NCI-H128 (cell line): ENCODE data around the gene DOCK3.
"Not testable (repeated sequence)": the region's sequence is repeated elsewhere in the genome, so short reads cannot be mapped to it uniquely, and the experiment has no call there.

Experiments used
- DNase-seq: peaks from one replicate; lab custom pipeline; 2025; ENCODE audit not compliant: unreplicated experiment; lab: John Stamatoyannopoulos, UW

DOCK3 gene

DNA sequence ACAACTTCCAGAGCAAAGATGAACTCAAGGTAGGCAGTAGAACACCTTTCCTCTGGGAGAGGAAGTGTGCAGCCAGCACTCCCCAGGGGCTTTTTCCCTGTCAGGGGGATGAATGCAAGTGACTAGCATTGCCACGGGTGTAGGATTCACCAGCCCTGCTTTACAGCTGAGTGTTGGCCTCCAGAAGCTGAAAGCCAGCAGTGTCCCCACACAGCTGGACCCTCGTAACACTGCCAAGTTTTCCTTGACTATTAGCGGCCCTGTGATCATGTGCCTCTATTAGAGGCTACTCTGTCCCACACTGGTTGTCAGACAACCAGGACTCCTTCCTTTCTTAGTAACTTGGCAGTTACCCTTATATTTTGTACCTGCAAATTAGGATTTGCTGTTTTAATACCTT is 605.4 kb downstream of the DOCK3 start:
- no peak for DNase-seq

DNA sequence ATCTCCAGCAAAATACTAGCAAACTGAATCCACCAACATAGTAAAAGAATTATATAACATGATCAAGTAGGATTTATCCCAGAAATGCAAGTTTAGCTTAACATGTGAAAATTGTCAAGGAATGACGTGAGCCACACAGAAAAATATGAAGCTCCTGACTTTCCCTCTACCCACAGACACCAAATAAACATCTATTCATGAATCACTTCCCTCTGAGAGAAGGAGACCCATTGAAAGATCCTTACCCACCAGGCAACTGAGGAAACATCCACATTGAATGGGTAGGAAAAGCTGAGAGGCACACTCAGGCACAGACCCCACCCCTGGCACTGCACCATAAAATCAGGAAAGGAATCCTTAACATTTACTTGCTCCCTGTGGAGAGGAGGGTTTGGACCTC is 608.2 kb downstream of the DOCK3 start:
- DNase-seq = no peak

DNA sequence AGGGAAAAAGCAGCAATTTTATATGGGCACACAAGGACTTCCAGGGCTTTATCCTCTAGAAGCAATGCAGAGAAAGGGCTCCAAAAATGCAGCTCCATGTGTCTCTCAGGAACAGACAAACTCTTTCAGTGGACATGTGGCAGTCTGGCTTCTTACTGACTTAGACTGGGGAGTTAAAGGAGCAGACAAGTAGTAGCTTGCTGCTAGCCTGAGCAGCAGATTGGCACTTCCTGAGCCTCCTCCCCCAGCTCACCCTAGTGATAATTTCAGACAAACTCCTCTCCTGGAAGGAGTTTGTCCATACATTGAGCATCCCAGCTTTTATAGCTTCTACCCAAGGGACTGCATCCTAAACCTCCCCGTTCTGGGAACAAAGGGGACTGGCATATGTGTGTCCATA is 608.7 kb downstream of the DOCK3 start:
- no peak for DNase-seq

DNA sequence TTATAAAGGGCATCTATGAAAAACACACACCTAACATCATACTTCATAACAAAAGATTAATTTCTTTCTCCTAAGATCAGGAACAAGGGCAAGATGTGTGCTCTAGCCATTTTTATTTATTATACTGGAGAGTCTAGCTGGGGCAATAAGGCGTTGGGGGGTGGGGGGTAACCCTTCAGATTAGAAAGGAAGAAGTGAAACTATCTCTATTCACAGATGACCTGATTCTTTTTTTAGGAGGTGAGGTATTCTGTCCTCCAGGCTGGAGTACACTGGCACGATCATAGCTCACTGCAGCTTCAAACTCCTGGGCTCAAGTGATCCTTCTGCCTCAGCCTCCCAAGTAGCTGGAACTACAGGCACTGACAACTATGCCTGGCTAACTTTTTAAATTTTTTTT is 620.9 kb downstream of the DOCK3 start:
- no peak for DNase-seq

DNA sequence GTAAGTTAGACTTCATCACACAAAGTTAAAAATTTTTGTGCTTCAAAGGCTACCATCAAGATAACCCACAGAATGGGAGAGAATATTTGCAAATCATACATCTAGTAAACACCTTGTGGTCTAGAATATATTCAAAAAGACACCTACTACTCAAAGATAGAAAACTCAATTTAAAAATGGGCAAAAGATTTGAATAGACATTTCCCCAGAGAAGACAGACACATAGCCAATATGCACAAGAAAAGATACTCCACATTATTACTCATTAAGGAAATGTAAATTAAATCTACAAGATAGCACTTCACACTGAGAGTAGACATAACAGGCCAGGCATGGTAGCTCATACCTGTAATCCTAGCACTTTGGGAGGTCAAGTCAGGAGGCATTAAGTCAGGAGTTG is 622.6 kb downstream of the DOCK3 start:
- no peak for DNase-seq

DNA sequence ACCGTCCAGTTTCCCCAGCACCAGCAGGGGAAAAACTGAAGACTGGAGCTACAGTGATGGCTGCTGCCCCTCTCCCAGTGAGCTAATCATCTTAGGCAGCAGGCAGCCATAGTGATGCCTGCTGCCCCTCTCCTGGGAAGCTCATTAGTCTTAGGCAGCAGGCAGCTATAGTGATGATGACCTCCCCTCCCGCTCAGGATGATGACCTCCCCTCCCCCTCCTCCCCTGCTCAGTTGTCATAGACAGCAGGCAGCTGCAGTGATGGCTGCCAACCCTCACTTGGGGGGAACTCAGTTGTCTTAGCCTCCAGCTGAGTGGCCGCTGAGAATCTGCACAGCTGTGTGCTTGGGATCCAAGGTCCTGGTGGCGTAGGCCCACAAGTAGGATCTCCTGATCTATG is 629.5 kb downstream of the DOCK3 start:
- DNase-seq = no peak

DNA sequence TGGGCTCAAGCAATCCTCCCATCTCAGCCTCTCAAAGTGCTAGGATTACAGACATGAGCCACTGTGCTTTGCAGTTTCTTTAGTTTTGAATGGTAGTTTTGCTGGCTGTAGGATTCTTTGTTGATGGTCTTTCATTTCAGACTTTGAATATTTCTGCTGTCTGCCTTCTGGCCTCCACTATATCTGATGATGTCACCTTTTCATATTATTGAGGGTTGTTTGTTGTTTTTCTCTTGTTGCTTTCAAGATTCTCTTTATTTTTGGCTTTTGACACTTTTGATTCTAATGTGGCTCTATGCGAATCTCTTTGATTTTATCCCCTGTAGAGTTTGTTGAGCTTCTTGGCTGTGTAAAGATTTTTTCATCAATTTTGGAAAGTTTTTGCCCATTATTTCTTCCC is 631.4 kb downstream of the DOCK3 start:
- no peak for DNase-seq

DNA sequence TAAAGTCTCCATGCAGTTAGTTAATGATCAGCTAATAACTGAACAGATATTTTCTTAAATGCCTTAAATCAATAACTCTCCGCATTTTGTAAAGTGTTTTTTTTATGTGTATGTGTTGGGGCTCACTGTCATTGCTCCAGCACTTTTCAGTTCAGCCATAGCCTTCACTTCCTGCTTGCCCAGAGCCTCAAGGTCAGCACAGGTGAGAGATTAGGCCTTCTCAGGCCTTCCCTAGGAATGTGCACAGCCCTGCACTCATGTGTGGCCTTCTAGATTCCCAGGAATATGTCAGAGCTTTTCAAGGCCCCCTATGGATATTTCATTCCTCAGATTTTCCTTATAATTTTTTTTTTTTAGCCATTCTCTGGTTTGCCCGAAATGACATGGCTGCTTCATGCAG is 632.7 kb downstream of the DOCK3 start:
- DNase-seq = no peak

DNA sequence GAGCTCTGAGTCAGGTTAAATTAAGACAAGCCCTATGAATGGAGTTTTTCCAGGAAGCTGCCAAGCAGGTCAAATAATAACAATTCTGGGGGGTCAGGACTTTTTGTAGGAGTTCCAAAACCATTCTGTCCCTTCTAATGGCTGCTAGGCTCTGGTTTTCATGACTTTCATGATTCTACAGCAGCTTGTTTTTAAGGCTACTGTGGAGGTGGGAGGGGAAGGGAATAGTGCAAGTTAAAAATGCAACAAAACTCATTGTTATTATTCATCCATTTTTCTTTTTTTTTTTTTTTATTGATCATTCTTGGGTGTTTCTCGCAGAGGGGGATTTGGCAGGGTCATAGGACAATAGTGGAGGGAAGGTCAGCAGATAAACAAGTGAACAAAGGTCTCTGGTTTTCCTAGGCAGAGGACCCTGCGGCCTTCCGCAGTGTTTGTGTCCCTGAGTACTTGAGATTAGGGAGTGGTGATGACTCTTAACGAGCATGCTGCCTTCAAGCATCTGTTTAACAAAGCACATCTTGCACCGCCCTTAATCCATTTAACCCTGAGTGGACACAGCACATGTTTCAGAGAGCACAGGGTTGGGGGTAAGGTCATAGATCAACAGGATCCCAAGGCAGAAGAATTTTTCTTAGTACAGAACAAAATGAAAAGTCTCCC is 633.3 kb downstream of the DOCK3 start:
- DNase-seq = not testable (repeated sequence)

DNA sequence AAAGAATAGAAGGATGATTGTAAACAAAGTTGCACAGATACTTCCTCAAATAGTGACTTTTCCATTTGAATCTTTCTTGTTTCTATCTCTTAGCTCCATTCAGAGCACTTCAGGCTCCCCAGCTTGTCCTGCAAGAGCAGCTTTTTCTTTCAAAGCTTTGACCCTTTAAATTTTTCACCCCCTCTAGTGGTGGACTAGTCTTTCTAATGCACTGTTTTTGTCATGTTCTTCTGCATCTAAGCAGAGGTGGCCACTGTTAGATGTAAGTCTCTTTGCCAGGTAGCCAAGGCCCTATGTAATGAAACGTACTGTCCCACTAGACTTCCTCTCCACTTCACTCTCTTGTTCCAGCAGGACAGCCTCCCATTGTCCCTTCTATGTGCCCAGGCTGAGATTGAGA is 636.3 kb downstream of the DOCK3 start:
- no peak for DNase-seq

DNA sequence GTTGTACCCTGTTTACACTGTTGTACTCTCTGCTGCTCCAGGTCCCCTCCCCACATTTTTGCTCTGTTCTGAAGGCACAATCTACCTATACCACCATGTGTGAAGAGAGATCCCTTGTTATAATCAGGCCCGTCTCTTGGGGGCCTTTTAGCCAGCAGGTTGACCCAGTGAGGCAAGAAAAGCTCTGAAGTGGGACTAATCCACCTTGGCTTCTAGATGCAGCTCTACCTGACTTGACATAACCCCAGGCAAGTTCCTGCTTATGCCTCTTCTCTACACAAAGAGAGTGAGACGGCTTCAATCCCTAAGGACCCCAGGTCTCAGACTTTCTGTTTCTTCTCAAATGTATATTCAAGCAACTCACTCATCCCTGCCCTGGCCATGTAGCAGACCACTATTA is 653.5 kb downstream of the DOCK3 start:
- no peak for DNase-seq

DNA sequence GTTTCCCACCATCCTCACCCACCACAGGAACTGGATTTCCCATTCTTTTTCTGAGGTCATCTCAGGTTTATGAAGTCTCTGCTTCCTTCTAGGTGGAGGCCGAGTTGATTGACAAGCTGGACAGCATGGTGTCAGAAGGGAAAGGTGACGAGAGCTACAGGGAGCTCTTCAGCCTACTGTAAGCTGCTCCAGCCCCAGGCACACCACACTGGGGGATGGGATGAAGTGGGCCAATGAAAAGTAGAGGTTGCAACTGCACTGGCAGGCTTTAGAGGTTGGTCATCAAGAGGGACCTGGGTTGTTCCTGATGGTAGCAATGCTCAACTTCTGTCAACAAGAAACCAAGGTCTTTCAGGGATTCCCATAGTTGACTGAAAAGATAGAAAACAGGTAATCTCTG is 655.3 kb downstream of the DOCK3 start:
- DNase-seq = no peak

DNA sequence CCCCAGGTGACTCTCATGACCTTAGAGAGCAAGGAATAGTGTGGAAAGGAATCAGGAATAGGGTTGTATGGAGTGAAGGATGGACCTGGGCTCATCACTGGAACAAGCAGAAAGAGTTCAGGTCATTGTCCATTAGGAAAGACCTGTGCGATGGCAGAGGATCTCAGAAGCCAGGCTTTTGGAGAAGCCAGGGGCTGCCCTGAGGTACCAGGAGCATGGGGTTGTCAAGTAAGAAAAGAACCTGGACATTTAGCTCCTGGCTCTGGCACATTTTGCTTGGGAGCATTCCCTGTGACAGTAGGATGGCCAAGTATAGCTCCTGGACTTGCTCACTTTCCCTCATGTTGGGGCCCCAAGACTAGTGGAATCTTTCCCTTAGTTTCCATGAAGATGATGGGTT is 657.4 kb downstream of the DOCK3 start:
- no peak for DNase-seq

DNA sequence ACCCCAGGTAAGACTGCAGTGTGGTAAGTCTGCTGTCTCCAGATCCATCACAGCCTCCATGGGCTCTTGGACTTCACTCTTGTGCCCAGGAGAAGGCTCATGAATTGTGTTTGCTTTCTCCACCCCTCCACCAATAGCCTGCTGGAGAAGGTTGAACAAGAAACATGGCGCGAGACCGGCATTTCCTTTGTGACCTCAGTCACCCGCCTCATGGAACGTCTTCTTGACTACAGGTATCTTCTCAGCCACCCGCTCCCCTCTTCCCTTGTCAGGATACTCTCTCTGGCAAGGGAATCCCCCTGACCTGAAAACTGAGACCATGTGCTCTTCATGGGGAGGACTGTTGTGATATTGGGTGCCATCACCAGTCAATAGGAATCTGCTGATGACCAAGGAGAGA is 658.3 kb downstream of the DOCK3 start:
- no peak for DNase-seq

DNA sequence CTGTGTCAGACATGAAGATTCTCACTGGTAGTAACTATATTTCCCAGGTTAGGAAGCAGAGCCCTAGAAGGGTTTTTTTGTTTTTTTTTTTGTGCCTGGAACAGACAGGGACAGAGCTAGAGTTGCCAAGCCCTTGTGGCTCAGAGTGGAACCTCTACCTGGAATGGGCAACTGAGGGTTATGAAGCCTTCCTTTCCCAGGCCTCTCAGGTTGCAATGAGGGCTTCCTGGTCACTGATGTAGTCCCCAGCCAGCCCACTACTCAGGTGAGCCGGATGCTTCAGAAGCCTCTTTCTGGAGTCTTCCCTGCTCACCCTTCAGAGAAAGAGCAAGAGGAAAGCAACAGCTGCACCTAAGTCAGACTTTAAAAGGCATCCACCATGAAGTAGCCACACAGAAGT is 661.5 kb downstream of the DOCK3 start:
- DNase-seq = no peak

DNA sequence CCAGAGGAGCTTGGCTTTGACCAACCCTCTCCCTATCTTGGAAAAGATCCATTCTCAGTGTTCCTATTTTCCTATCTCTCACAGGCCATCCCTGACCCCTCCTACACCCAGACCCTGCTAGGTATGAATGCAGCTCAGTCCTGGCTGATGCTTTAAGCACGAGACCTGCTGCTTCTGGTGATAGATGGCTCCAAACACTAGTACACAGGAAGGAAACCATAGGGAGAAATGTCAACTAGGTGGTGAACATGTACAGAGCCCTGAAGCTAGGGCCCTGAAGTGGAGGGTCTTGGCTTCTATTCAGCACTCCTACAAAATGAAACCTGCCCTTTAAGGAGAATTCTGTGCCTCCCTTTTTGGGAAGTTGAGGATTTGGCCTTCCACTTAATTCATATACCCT is 662.9 kb downstream of the DOCK3 start:
- DNase-seq = no peak

DNA sequence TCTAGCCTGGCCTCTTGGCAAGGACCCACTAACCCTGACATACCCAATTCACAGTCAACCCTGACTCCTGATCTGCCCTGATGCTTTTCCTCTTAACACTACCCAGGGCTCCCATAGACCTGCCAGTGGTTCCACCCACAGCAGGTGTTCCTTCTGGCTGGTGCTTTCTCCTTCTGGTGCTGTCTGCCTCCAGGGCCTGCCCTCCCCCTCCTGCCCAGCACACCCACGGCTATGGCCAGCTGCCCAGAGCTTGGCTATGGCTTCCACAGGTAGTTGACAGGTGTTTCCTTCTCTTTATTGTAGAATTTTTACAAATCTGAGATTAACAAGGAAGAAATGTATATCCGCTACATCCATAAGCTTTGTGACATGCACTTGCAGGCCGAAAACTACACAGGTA is 663.9 kb downstream of the DOCK3 start:
- DNase-seq = no peak

DNA sequence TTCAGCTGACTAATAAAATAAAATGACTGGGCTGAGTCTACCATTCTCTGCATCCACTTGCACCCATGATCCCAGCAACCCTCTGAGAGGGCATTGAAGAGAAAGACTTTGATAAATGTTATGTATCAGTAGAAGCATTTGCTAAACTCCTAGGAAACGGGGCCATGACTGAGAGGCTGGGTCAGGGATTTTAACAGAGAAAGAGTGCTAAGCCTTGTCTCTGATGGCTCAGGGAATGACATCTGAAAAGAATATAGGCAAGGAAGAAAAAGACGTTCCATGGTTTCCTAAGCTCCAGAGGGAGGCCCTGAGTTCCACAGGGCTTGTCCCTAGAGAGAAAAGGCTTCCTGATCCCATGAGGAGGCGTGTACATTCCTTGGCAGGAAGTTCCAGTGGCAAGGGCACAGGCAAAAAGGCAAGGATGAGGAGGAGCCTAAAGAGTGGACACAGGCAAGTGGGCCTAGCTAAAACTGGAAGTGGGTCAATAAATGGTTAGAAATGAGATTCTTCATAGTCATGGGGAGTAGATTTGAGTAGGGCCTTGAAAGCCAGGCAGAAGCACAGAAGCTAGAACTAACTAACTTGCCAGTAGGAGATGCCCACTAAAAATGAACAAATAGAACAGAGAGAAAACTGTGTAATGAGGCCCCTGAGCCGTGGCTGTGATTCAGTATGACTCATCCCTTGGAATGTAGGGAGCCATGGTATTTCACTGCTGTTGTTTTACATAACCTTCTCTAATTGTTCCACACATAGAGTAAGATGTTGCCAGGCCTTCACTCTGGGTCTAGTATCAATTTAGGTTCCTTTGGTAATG is 665.5 kb downstream of the DOCK3 start:
- DNase-seq = no peak

DNA sequence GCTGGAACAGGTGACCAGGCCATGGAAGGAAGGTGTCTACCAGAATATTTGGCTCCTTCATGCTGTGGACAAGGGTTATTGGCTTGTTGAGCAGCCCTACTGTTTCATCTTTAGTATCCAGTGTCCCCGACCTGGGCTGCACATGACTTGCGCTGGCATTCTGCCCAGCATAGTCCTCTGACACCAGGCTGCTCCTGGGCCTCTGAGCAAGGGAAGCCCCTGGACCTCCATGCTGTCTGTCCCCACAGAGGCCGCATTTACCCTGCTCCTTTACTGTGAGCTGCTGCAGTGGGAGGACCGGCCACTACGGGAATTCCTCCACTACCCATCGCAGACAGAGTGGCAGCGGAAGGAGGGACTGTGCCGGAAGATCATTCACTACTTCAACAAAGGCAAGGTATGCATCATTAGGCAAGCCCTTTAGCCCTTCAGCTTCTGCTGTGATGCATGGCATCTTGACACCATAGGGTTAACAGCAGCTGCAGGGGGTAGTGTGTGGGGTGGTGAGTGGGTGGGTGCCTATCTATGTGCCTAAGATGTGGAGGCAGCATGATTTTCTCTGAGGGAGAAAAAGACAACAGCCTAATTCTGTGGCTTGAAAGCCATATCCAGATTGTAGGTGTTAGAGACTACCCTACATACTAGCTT is 666.4 kb downstream of the DOCK3 start:
- no peak for DNase-seq

DNA sequence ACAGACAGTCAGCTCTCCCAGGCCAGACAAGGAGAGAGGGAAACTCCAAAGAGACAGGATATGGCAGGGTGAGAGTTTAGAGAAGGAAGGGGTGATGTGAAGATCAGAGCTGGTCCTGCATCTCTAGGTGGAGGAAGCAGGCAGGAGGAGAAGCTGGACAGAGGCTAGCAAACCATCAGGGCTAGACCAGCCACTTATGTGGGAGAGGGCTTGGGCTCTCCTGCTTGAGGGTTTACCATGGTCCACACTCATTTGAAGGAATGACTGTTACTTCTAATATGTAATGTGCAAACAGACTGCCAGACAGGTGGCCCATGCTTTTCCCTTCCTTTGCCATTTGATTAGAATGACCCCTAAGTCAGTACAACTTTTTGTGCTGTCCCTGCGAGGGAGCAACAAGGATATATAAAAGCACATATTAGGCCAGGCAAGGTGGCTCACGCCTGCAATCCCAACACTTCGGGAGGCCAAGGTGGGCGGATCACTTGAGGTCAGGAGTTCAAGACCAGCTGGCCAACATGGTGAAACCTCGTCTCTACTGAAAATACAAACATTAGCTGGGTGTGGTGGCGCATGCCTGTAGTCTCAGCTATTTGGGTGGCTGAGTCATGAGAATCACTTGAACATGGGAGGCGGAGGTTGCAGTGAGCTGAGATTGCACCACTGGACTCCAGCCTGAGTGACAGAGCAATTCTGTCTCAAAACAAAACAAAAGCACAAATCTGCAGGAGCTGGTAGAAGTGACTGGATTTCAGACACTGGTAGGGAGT is 669.4 kb downstream of the DOCK3 start:
- DNase-seq = no peak

DNA sequence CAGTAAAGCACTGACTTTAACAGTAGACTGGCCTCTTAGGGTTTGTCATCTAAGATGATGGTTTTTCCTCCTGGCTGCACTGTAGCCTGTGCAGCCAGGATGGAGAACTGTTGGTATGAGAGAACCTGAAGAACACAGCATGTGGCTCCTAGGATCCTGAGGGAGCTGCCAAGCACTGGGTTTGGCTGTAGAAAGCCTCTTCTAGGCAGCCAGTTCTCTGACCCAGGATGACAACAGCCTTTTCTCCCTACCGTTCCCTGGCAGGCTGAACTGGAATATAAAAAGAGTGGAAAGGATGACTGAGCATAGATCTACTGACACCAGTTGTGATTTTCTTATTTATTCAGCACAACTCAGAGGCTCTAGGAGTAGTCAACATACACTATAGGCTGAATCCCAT is 676.0 kb downstream of the DOCK3 start:
- no peak for DNase-seq

DNA sequence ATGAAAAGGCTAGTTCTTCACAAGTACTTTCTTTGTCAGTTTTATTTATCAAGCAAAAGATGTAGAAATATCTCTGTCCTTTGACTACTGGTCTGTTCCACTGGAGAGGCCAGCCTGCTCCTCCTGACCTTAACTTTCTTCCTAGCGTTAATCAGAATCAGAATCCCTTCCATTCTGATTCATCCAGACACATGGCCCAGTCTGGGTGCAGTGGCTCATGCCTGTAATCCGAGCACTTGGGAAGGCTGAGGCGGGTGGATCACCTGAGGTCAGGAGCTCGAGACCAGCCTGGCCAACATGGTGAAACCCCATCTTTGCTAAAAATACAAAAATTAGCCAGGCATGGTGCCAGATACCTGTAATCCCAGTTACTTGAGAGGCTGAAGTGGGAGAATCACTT is 678.4 kb downstream of the DOCK3 start:
- no peak for DNase-seq
